Anterior cingulate cortex (tissue), 58 donors: Measurements from ENCODE around the gene PCDHGB5.
"Not testable (repeated sequence)": the region's sequence is repeated elsewhere in the genome, so short reads cannot be mapped to it uniquely, and the experiment has no call there.

Source experiments
- DNase-seq, 58 donors: peaks; one replicate each; lab custom pipeline; 2025; lab: John Stamatoyannopoulos, UW

PCDHGB5 gene

GRCh38 chr5:141375444-141376155, 22.1 kb upstream of the PCDHGB5 start:
- not testable (repeated sequence) for DNase-seq

GRCh38 chr5:141382469-141383294, 15.1 kb upstream of the PCDHGB5 start, which contains the start of gene PCDHGA7:
PCDHGA7 (plus strand) TSS chr5:141382742; CDS start chr5:141382900, 158 bp downstream.
- no peak for DNase-seq

GRCh38 chr5:141383345-141383744, 14.4 kb upstream of the PCDHGB5 start:
- DNase-seq: no peak

GRCh38 chr5:141384471-141385267, 13.1 kb upstream of the PCDHGB5 start:
- DNase-seq: no peak

GRCh38 chr5:141387557-141388311, 10.0 kb upstream of the PCDHGB5 start, which contains the start of gene PCDHGB4:
PCDHGB4 (plus strand) TSS chr5:141387698; CDS start chr5:141387885, 187 bp downstream.
- not testable (repeated sequence) for DNase-seq

DNA sequence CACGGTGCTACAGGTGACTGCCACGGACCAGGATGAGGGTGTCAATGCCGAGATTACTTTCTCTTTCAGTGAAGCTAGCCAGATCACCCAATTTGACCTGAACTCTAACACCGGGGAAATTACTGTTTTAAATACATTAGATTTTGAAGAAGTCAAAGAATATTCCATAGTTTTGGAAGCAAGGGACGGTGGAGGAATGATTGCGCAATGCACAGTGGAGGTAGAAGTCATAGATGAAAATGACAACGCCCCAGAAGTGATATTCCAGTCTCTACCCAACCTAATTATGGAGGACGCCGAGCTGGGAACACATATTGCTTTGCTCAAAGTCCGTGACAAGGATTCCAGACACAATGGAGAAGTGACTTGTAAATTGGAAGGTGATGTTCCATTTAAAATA, 9.1 kb upstream of the PCDHGB5 start:
- DNase-seq: no peak

GRCh38 chr5:141389153-141390042, 8.3 kb upstream of the PCDHGB5 start:
- no peak for DNase-seq

GRCh38 chr5:141392429-141393198, 5.1 kb upstream of the PCDHGB5 start, which contains the start of gene PCDHGA8:
PCDHGA8 (plus strand) TSS chr5:141392633; CDS start chr5:141392814, 181 bp downstream.
- DNase-seq: no peak

DNA sequence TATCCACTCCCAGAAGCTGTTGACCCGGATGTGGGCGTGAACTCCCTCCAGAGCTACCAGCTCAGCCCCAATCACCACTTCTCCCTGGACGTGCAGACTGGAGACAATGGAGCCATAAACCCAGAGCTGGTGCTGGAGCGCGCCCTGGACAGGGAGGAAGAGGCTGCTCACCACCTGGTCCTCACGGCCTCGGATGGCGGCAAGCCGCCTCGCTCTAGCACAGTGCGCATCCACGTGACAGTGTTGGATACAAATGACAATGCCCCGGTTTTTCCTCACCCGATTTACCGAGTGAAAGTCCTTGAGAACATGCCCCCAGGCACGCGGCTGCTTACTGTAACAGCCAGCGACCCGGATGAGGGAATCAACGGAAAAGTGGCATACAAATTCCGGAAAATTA, 4.5 kb upstream of the PCDHGB5 start:
- DNase-seq: no peak

DNA sequence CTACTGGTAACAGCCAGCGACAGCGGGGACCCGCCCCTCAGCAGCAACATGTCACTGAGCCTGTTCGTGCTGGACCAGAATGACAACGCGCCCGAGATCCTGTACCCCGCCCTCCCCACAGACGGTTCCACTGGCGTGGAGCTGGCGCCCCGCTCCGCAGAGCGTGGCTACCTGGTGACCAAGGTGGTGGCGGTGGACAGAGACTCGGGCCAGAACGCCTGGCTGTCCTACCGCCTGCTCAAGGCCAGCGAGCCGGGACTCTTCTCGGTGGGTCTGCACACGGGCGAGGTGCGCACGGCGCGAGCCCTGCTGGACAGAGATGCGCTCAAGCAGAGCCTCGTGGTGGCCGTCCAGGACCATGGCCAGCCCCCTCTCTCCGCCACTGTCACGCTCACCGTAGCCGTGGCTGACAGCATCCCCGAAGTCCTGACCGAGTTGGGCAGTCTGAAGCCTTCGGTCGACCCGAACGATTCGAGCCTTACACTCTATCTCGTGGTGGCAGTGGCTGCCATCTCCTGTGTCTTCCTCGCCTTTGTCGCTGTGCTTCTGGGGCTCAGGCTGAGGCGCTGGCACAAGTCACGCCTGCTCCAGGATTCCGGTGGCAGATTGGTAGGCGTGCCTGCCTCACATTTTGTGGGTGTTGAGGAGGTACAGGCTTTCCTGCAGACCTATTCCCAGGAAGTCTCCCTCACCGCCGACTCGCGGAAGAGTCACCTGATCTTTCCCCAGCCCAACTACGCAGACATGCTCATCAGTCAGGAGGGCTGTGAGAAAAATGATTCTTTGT, 3.2 kb upstream of the PCDHGB5 start:
- not testable (repeated sequence) for DNase-seq

DNA sequence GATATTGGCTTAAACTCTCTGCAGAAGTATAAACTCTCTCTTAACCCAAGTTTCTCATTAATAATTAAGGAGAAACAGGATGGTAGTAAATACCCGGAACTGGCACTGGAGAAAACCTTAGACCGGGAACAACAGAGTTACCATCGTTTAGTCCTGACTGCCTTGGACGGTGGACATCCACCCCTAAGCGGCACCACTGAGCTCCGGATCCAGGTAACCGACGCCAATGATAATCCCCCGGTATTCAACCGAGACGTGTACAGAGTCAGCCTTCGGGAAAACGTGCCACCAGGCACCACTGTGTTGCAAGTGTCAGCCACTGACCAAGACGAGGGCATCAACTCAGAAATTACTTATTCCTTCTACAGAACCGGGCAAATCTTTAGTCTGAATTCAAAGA, 861 bp downstream of the PCDHGB5 start:
- no peak for DNase-seq

GRCh38 chr5:141399555-141400258, 2.0 kb downstream of the PCDHGB5 start:
- DNase-seq: no peak

GRCh38 chr5:141402553-141403243, 5.0 kb downstream of the PCDHGB5 start, which contains the start of gene PCDHGA9:
PCDHGA9 (plus strand) TSS chr5:141402778; CDS start chr5:141402953, 175 bp downstream.
- peak in 2 of 58 donors; percentile 21 to 27 for DNase-seq

DNA sequence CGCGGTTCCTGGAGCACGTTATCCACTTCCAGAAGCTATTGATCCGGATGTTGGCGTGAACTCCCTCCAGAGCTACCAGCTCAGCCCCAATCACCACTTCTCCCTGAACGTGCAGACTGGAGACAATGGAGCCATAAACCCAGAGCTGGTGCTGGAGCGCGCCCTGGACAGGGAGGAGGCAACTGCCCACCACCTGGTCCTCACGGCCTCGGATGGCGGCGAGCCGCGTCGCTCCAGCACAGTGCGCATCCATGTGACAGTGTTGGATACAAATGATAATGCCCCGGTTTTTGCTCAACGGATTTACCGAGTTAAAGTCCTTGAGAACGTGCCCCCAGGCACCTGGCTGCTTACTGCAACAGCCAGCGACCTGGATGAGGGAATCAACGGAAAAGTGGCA, 5.6 kb downstream of the PCDHGB5 start:
- no peak for DNase-seq

- DNase-seq: not testable (repeated sequence)
Measured at GRCh38 chr5:141407790-141408505, 10.2 kb downstream of the PCDHGB5 start, which contains the start of gene PCDHGB6. PCDHGB6 (plus strand) TSS chr5:141408021; CDS start chr5:141408203, 182 bp downstream.
